Measurements from ENCODE around the gene C16orf90. TPM values are rescaled to one million over a fixed set of nuclear protein-coding genes. Genes with fewer than 3 reads are reported as not detected.

The C16orf90 gene
- total RNA-seq, 4 donors from 2014 or later, result not detected

DNA sequence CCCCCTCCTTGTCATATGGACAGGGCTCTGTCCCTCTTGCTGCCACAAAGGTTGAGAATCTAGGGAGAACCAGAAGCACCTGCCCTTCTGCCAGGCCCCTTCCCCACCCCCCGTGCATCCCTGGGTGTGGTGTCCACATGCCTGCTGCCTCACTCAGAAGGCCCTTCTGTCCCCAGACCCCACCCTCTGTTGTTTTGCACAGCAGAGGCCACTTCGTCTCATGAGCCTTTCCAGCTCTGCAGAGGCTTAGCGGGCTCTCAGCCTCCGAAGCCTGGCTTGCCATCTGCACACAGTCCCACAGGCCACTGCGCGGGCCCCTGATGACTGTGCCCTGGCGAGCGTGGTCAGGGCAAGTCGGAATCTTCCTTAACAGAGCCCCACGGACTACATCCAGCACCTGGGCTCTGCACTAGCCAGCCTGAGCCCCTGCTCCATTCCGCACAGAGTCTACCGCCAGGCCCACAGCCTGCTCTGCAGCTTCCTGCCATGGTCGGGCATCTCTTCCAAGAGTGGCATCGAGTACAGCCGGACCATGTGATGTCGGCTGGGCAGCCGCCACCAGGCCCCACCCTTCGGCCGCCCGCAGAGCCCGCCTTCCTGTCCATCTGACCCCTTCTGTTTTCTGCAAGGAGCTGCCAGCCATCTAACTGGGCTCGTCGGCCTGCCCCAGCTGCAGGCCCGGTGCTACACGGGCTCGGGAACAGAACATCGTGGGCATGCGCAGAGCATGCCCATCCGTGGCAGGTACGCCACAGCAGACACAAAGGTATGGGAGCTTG, 10.8 kb downstream of the C16orf90 start:
- no peak for TF ChIP-seq CTCF (IDR thresholded peaks at IDR 0.05)
- ATAC-seq (ENCODE audit: low FRiP score) (no peak), DNase-seq (ENCODE audit: low spot score) (no peak)

DNA sequence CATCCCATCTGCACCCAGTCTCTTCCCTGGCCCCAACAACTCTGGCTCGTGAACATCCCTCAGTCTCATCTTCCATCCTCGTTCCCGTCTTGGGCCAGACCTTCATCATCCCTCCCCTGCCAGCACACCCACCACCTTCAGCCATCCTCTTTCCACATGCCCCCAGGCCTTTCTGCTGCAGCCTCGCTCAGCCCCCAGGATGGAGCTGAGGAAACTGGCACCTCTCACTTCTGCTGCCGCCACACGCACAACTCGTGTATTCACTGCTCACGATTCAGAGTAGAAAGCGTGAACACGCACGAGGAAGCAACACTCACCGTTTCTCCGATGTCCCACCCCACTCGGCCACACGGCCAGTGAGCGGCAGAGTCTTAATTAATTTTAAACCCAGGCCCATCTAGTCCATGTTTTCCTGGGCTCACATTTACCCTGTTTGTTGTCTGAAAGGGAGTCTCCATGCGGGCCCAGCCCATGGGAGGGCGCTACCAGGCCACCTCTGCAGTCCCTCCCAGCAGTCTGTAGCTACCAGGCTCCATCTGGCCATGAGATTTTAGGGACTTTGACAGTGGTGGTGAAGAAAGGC, 12.5 kb downstream of the C16orf90 start:
- DNase-seq (ENCODE audit: low spot score) (no peak), ATAC-seq (ENCODE audit: low FRiP score) (no peak)
- TF ChIP-seq CTCF (IDR thresholded peaks at IDR 0.05), result no peak

GRCh38 chr16:3481696-3482658, 13.3 kb downstream of the C16orf90 start:
- DNase-seq (ENCODE audit: low spot score), result no peak
- no peak for ATAC-seq (ENCODE audit: low FRiP score)
- no peak for TF ChIP-seq CTCF (IDR thresholded peaks at IDR 0.05)

DNA sequence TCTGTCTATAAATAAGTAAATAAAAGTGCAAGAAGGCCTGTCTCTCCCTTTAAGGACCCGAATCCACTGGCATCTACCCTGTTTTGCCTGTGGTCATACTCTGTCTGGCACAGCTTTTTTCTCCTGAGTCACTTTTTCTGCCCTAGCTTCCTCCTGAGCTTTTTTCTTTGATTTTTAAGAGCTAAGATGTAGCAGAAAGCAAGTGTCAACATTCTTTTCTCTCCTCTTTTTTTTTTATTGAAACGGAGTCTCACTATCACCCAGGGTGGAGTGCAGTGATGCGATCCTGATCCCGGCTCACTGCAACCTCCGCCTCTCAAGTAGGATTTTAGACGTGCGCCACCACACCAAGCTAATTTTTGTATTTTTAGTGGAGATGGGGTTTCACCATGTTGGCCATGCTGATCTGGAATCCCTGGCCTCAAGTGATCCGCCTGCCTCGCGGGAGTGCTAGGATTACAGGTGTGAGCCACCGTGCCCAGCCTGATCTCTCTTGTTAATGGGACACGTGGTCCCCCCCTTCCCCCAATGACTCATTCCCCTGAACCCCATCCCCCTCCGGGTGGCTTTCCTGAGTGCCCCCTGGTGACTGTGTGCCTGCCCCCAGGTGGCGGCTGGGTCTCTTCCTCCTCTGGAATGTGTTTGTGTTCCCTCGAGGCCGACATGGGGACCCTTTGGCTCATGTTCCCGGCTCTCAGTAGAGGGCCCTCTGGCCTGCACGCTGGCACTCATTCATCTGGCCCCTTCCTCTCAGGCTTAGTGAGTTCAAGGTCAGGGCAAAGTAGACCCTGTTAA, 14.2 kb downstream of the C16orf90 start:
- DNase-seq (ENCODE audit: low spot score), result no peak
- no peak for ATAC-seq (ENCODE audit: low FRiP score)

GRCh38 chr16:3479654-3480216, 15.6 kb downstream of the C16orf90 start:
- ATAC-seq (ENCODE audit: low FRiP score) (no peak), DNase-seq (ENCODE audit: low spot score) (no peak)
- no peak for TF ChIP-seq CTCF (IDR thresholded peaks at IDR 0.05)

More for the DNA sequence above, 14.2 kb downstream of the C16orf90 start:
- no peak for TF ChIP-seq CTCF (IDR thresholded peaks at IDR 0.05)
